HG03575 (cell line): ENCODE data around the gene PIH1D1.

Source experiments
- ATAC-seq: cut with Tn5 transposase; IDR thresholded peaks from one replicate; pipeline ENCODE4 v1.9.1; 2021; ENCODE audit not compliant: unreplicated experiment, insufficient number of reproducible peaks, low FRiP score; ENCODE audit errors: extremely low read depth

The PIH1D1 gene

DNA sequence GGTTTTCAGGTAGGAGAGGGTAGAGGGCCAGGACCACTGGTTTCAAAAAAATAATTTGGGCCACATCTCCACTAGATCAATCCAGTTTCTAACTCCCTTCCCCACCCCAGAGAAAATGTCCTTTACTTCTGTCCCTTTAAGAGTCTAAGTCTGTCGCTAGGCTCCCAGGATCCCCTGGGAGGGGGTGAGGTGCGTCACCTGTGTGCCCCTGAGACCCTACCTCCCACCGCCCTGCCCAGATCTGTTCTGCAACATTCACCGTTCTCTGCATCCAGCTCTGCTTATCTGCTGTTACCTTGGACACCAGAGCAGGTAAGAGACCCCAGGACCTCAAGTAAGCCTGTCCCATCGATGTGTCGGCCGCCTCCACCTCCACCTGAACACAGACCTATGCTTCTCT lies 26.4 kb downstream of the PIH1D1 start, which contains the start of gene GFY:
Gene GFY (plus strand): TSS at position 211 of the 400 bp plus-strand sequence. CDS start 1,043 bp downstream, outside the sequence.
- ATAC-seq: no peak

DNA sequence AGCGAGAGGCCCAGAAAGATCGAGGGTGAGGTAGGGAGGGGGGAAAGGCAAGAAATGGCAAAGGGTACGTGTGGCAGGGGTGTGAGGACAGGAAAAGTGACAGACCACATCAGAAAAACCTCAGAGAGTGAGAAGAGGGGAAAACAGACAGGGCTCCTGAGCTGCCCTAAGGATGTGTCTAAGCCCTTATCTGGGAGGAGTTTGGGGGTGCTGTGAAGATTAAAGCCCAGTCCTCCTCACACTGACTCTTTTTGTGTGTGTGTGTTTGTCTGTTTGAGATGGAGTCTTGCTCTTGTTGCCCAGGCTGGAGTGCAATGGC lies 27.7 kb downstream of the PIH1D1 start:
- no peak for ATAC-seq

DNA sequence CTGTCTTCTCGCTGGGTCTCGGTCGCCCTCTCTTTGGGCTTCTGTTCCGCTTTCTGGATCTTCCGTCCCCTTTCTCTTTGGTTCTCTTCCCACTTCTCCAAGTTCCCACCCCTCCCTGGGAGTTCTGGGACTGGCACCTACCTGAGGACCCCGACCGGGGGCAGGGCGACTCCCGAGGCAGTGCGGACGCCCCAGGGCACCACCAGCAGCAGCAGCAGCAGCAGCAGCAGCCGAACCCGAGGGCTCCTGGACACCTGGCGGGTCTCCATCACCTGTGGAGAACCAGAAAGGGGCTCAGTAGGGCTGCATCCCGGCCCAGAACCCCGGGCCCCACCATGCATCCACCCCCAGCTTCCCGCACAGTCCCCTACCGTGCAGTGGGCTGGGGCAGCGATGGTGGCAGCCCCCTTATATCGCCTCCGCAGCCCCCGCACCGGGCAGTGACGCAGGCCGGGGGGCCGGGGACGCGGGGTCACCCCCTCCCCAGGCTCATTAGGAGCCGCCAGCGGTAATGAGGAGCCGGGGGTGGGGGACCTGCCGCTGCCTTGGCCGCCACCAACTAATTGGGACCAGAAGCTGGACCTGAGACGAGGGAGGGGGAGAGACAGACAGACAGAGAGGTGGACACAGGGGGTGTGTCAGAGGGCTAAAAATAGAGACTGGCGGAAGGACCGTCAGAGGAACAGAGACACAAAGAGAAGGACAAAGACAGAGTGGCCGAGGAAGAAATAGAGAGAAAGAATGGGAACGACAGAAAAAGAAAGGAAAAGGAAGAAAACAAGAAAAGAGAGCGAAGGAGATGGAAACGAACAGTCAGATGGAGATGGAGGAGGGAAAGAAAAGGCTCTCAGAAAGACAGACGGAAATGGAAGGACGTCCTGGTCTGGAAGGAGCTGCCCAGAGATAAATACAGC lies 28.3 kb downstream of the PIH1D1 start, which contains the start of gene PTH2:
Gene PTH2 (minus strand): TSS at position 371 of the 914 bp plus-strand sequence. CDS start 102 bp downstream, at position 269.
- ATAC-seq: no peak

DNA sequence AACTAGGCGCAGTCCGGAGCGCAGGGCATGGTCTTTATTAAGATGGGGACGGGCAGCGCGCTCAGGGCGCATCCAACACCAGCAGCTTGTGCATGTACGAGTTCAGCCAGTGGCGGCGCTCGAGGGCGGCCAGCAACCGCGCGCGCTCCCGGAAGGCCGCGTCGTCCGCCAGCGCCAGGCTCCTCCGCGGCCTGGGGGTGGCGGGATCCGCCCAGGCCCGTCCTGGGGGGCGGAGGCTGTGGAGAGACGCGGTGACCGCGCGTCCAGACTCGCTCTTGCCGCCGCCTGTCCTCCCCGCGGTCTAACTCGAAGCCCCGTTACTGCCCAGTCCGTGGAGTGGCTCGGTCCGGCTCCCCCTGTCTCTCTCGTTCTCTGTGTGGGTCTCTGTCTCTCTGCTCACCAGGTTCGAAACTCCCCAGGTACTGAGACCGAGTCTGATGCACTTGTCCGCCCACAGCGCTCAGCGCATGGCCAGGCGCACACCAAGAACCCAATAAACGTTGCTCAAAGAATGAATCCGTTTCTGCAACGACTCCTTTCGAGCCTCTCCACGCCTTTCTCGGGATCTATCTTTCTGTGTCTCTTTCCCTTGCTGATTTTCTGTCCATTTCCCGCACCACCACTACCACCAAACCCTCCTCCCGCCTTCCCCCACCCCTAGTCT lies 29.1 kb downstream of the PIH1D1 start:
- ATAC-seq: no peak

DNA sequence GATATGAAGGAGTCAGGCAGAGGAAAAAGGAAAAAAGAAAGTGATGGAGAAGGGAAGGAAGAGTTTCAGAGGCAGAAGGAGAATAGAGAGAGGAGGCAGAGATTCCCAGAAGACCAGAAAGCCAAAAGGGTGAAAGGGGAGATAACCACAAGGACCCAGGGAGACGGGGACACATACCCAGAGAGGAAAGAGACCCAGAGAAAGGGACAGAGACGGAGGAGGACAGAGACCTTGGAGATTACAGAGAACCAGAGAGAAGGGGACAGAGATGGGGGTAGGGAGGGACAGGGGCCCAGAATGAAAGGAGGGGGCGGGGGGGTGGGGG lies 29.8 kb downstream of the PIH1D1 start:
- ATAC-seq: no peak

GRCh38 chr19:49421039-49421877 lies 30.4 kb downstream of the PIH1D1 start:
- ATAC-seq: no peak

DNA sequence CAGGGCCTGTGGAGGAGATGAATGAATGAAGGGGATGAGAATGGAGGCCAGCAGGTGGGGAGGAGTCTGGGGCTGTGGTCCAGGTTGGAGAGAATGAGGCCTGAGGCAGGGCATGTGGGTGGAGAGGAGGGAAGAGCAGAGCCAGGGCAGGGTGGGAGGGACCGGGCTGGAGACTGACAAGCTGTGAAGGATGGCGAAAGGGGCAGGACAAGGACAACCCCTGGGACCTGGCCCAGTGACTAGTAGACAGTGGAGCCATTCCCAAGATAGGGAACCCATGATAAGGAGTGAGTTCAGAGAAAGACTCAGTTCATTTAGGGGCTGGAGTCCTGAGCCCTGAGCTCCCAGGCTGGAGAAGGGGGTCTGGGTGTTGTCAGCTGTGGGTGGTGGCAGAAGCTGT lies 31.4 kb downstream of the PIH1D1 start:
- no peak for ATAC-seq

DNA sequence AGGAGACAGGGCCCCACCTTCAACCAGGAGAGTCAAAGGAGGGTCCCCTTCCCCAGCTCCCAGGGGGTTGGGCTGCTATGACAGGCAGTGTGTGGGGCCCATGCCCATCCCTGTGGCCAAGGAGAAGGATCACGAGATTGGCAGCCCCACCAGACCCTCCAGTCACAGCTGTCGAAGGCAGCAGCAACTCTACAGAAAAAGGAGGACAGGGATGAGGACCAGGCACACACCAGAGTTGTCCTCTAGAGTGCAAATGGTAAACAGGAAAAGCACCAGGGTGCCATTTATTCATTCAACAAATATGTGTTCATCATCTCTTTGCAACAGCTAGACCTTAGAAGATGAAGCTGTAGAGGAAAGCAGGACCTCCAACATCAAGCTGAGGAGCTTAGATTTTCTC lies 32.4 kb downstream of the PIH1D1 start:
- no peak for ATAC-seq

- no peak for ATAC-seq
Observed at GRCh38 chr19:49418511-49418910, 33.1 kb downstream of the PIH1D1 start.

- ATAC-seq: no peak
Observed at GRCh38 chr19:49417088-49417487, 34.5 kb downstream of the PIH1D1 start.

GRCh38 chr19:49415810-49416200 lies 35.8 kb downstream of the PIH1D1 start:
- no peak for ATAC-seq

DNA sequence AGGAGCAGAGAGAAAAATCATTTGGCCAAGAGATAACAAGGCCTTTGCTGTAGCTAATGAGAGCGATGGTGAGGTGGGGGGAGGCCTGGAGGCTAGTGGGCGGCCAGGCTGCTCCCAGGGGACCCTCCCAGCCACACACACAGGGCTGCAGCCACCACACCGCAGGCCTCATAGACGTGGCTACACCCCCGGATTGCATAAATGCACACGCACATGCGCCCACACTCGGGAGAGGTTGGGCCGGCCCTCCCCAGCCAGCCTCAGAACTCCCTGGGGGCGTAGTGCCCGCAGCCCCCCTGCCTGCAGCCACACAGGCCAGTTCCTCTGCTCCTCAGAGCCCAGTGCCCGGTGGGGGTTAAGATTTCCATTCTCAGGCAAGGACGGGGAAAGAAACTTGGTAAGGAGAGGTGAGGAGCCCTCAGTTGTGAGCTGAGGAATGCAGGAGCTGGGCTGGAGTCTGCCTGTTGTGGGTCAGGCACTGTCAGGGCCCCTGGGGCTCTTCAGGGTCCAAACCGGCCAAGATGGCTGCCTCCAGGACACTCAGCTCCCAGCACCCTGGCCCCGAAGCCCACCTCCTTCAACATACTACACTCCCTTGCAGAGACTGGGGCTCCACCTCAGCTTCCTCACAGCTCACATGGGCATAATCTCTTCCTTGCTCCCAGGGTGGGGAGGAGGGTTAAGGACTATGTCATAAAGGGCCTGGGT lies 36.4 kb downstream of the PIH1D1 start:
- no peak for ATAC-seq

DNA sequence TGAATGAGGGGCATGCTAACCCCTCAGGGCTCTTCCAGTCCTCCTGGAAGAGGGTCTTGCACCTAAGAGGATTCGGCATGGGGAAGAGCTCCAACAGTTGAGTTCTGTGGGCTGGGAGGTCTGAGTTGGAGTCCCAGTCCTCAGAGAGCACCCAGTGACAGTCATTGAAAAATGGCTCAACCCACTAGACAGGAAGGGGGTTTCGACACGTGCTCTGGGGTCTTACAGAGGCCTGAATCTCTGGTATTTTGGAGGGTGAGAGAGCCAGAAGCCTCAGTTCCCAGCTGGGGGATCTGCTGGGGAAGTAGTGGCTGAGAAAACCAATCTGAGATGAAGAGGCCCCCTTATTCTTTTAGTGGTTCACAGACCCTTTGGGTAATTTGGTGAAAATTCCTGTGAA lies 37.4 kb downstream of the PIH1D1 start:
- no peak for ATAC-seq

- no peak for ATAC-seq
Observed at GRCh38 chr19:49413348-49413747, 38.3 kb downstream of the PIH1D1 start.

GRCh38 chr19:49411681-49412326 lies 39.8 kb downstream of the PIH1D1 start:
- no peak for ATAC-seq

DNA sequence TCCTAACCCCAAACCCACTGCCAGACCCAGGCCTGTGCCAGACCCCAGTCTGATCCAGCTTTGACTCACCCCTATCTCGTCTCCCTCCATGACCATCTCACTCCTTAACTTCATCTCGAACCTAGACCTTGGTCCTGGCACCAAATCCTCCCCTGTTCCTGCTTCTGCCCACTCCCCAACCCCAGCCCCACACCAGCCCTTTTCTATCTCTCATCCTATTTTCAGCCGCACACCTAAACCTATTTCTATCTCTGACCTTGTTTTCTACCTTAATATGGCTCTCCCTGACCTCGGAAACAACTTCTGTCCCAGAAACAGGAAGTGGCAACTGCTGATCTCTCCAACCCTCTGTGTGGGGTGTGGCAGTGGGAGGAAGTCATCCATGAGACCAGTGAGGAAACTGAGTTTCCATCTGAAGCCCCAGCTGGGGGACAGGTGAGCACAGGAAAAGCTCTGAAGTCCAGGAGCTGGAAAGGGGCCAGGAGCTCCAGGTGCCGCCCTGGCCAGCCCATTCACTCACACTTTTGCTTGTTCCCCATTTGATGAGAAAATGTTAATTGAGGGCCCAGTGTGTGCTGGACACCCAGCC lies 42.1 kb downstream of the PIH1D1 start:
- no peak for ATAC-seq

GRCh38 chr19:49408816-49409440 lies 42.7 kb downstream of the PIH1D1 start:
- ATAC-seq: no peak

DNA sequence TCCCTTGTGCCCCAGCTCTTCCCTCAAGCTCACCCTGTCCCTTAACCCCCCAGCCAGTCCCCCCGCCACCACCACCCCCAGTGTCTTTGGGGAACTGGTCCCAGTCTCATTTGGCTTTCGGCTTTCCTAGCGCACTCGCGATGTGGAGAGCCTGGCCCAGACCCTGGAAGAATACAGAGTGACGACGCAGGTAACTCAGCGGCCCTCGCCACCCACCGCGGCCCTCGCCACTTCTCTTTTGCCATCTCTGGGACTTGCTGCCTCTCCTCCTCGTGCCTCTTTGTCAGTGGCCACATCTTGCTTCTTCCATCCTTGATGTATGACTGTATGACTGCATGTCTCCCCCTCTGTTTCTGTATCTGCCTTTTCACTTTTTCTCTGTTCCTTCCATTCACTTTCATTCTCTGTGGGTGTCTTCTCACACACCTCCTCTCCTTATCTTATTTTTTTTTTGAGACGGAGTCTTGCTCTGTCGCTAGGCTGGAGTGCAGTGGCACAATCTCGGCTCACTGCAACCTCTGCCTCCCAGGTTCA lies 44.1 kb downstream of the PIH1D1 start:
- no peak for ATAC-seq
